ENCODE results near the gene AUTS2. TPM values are rescaled to one million over a fixed set of nuclear protein-coding genes. Genes with fewer than 3 reads are reported as not detected.

Gene AUTS2
- total RNA-seq, 1 experiment from 2014 or later, result 256 TPM

GRCh38 chr7:69878591-69878990, 280.3 kb downstream of the AUTS2 start:
- H3K4ac ChIP-seq (ENCODE audit: low read depth, low read length), result no peak overlapping the region
- H3K56ac ChIP-seq (ENCODE audit: insufficient read length, low read depth, low read length), result no peak overlapping the region
- no peak overlapping the region for H3K23ac ChIP-seq (ENCODE audit: insufficient read length, low read depth, low read length)
- no peaks in the 10 kb centered on the region; the same call in 1 of the 2 replicates for H3K4me1 ChIP-seq (ENCODE audit: insufficient read depth, low read length)
- no peaks in the 10 kb centered on the region for H3K9me3 ChIP-seq (ENCODE audit: control insufficient read depth, low read depth, low read length)
- no peak overlapping the region for H2BK20ac ChIP-seq (ENCODE audit: low read depth, low read length, poor library complexity, severe bottlenecking)
- H3K27ac Mint-ChIP-seq, result no peak overlapping the region
- no peak overlapping the region for H2AK5ac ChIP-seq (ENCODE audit: insufficient read length, low read length)
- H3K79me1 ChIP-seq (ENCODE audit: insufficient read depth, low read depth, low read length, poor library complexity, severe bottlenecking), result no peaks in the 10 kb centered on the region
- no peak overlapping the region for H3K4me2 ChIP-seq (ENCODE audit: insufficient read depth, insufficient read length, low read length)
- TF ChIP-seq CTCF (conservative IDR thresholded peaks at IDR 0.05), result no peak
- no peaks in the 10 kb centered on the region for H3K23me2 ChIP-seq (ENCODE audit: insufficient read length, low read depth, low read length, poor library complexity, severe bottlenecking)
- H4K8ac ChIP-seq (replicated peaks; ENCODE audit: insufficient read length, low read depth, low read length), result no peak overlapping the region
- H4K91ac ChIP-seq (ENCODE audit: insufficient read length, low read depth, low read length), result no peak overlapping the region
- H2BK120ac ChIP-seq (ENCODE audit: low read depth, low read length, poor library complexity, severe bottlenecking), result no peak overlapping the region
- WGBS (ENCODE audit: extremely low coverage, insufficient read length, low lambda C conversion rate), result no CpG with 5 or more reads among the region's 3 CpGs
- H3K18ac ChIP-seq (ENCODE audit: insufficient read length, low read depth, low read length), result no peak overlapping the region
- no peak overlapping the region for H2BK5ac ChIP-seq (ENCODE audit: insufficient read length, low read length)
- DNase-seq, result no peak
- H2BK15ac ChIP-seq (ENCODE audit: low read depth, low read length), result no peak overlapping the region
- no peak overlapping the region for H2BK12ac ChIP-seq (ENCODE audit: insufficient read length, low read depth, low read length)
- H3K27me3 Mint-ChIP-seq (ENCODE audit: low read depth), result peaks cover 1% of the 10 kb centered on the region; the same call in 1 of the 2 replicates
- H3K36me3 Mint-ChIP-seq (ENCODE audit: insufficient read depth in 1 of 3, low read depth in 3 of 3), result no peaks in the 10 kb centered on the region
- H3K27me3 ChIP-seq (ENCODE audit: insufficient read depth, low read length), result no peaks in the 10 kb centered on the region
- H3K4me1 Mint-ChIP-seq, result peaks cover 4 to 6% of the 10 kb centered on the region in 2 experiments; a peak in 3 of 4 replicates
- H3K14ac ChIP-seq (ENCODE audit: insufficient read depth, low read length), result no peak overlapping the region
- H3K9ac ChIP-seq (ENCODE audit: extremely low read depth, insufficient read length, low read length), result no peak overlapping the region
- H3K27ac ChIP-seq (ENCODE audit: insufficient read length, low read depth, low read length), result no peak overlapping the region
- H3T11ph ChIP-seq (ENCODE audit: low read length), result no peak overlapping the region
- no peaks in the 10 kb centered on the region for H3K79me2 ChIP-seq (ENCODE audit: insufficient read depth, low read length)
- H4K5ac ChIP-seq (ENCODE audit: insufficient read length, low read depth, low read length), result no peak overlapping the region
- H4K20me1 ChIP-seq (ENCODE audit: control insufficient read depth, insufficient read depth, insufficient read length), result no peaks in the 10 kb centered on the region
- H3K4me3 Mint-ChIP-seq, result no peak overlapping the region
- H3K9me3 Mint-ChIP-seq, result no peaks in the 10 kb centered on the region
- no peak overlapping the region for H2AFZ ChIP-seq (ENCODE audit: low read length)

Measured in H9 (cell line).